Measurements from ENCODE around the gene DTNA.

- TF ChIP-seq EZH2 (IDR thresholded peaks at IDR 0.05; ENCODE audit: low read depth): no peak
- TF ChIP-seq, protein P1, sequence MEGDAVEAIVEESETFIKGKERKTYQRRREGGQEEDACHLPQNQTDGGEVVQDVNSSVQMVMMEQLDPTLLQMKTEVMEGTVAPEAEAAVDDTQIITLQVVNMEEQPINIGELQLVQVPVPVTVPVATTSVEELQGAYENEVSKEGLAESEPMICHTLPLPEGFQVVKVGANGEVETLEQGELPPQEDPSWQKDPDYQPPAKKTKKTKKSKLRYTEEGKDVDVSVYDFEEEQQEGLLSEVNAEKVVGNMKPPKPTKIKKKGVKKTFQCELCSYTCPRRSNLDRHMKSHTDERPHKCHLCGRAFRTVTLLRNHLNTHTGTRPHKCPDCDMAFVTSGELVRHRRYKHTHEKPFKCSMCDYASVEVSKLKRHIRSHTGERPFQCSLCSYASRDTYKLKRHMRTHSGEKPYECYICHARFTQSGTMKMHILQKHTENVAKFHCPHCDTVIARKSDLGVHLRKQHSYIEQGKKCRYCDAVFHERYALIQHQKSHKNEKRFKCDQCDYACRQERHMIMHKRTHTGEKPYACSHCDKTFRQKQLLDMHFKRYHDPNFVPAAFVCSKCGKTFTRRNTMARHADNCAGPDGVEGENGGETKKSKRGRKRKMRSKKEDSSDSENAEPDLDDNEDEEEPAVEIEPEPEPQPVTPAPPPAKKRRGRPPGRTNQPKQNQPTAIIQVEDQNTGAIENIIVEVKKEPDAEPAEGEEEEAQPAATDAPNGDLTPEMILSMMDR (conservative IDR thresholded peaks at IDR 0.05): no peak
Measured at GRCh38 chr18:34932792-34933466, 222.8 kb downstream of the DTNA start.
